H9 (cell line): ENCODE results near the gene CFAP157. TPM values are rescaled to one million over a fixed set of nuclear protein-coding genes. Genes with fewer than 3 reads are reported as not detected.

ENCODE experiments used
- DNase-seq: peaks from one replicate; pipeline ENCODE4 v3.0.0-alpha.2; 2017
- H2AFZ ChIP-seq: one replicate; pipeline ENCODE4 v1.6.1; 2013; ENCODE audit warnings: mild to moderate bottlenecking, low read length, control low read depth, moderate library complexity
- H2AK5ac ChIP-seq: 2 replicates; pipeline ENCODE4 v1.6.1; 2013; ENCODE audit warnings: low read length, control low read depth, mixed read lengths; ENCODE audit not compliant: insufficient read length
- H2BK120ac ChIP-seq: one replicate; pipeline ENCODE4 v1.6.1; 2013; ENCODE audit warnings: low read depth, mild to moderate bottlenecking, low read length, control low read depth, inconsistent platforms; ENCODE audit not compliant: poor library complexity, severe bottlenecking
- H2BK12ac ChIP-seq: 2 replicates; pipeline ENCODE4 v1.6.1; 2013; ENCODE audit warnings: low read length, control low read depth, mixed read lengths, low read depth; ENCODE audit not compliant: insufficient read length
- H2BK15ac ChIP-seq: 2 replicates; pipeline ENCODE4 v1.6.1; 2013; ENCODE audit warnings: low read depth, low read length, control low read depth
- H2BK20ac ChIP-seq: one replicate; pipeline ENCODE4 v1.6.1; 2013; ENCODE audit warnings: low read depth, mild to moderate bottlenecking, low read length, control low read depth, inconsistent platforms; ENCODE audit not compliant: poor library complexity, severe bottlenecking
- H2BK5ac ChIP-seq: 2 replicates; pipeline ENCODE4 v1.6.1; 2013; ENCODE audit warnings: low read length, control low read depth, mixed read lengths; ENCODE audit not compliant: insufficient read length
- H3K14ac ChIP-seq: 2 replicates; pipeline ENCODE4 v1.6.1; 2013; ENCODE audit warnings: low read length, control low read depth; ENCODE audit not compliant: insufficient read depth
- H3K18ac ChIP-seq: 2 replicates; pipeline ENCODE4 v1.6.1; 2013; ENCODE audit warnings: low read depth, mild to moderate bottlenecking, mixed read lengths, low read length, control low read depth; ENCODE audit not compliant: insufficient read length
- H3K23ac ChIP-seq: 2 replicates; pipeline ENCODE4 v1.6.1; 2013; ENCODE audit warnings: low read length, control low read depth, mixed read lengths, low read depth; ENCODE audit not compliant: insufficient read length
- H3K23me2 ChIP-seq: 2 replicates; pipeline ENCODE4 v1.6.1; 2013; ENCODE audit warnings: low read depth, mild to moderate bottlenecking, mixed read lengths, low read length, control low read depth; ENCODE audit not compliant: insufficient read length, poor library complexity, severe bottlenecking
- H3K27ac ChIP-seq: 2 replicates; pipeline ENCODE4 v1.5.1; 2013; ENCODE audit warnings: low read length, control low read depth, mixed read lengths, low read depth; ENCODE audit not compliant: insufficient read length
- H3K27me3 ChIP-seq: 2 replicates; pipeline ENCODE4 v1.6.1; 2013; ENCODE audit warnings: low read length, control low read depth, inconsistent platforms; ENCODE audit not compliant: insufficient read depth
- H3K4ac ChIP-seq: 2 replicates; pipeline ENCODE4 v1.6.1; 2013; ENCODE audit warnings: low read depth, mild to moderate bottlenecking, control low read depth, inconsistent platforms, low read length, moderate library complexity
- H3K4me1 ChIP-seq: 2 replicates; pipeline ENCODE4 v1.6.1; 2013; ENCODE audit warnings: low read length, control low read depth, inconsistent platforms; ENCODE audit not compliant: insufficient read depth
- H3K4me2 ChIP-seq: 2 replicates; pipeline ENCODE4 v1.6.1; 2013; ENCODE audit warnings: low read length, control low read depth, mixed read lengths; ENCODE audit not compliant: insufficient read length, insufficient read depth
- H3K56ac ChIP-seq: 2 replicates; pipeline ENCODE4 v1.6.1; 2013; ENCODE audit warnings: low read depth, mild to moderate bottlenecking, mixed read lengths, low read length, control low read depth; ENCODE audit not compliant: insufficient read length
- H3K79me1 ChIP-seq: 2 replicates; pipeline ENCODE4 v1.6.1; 2013; ENCODE audit warnings: low read depth, mild to moderate bottlenecking, moderate library complexity, low read length, control low read depth, inconsistent platforms; ENCODE audit not compliant: insufficient read depth, poor library complexity, severe bottlenecking
- H3K79me2 ChIP-seq: 2 replicates; pipeline ENCODE4 v1.6.1; 2013; ENCODE audit warnings: low read length, control low read depth, inconsistent platforms; ENCODE audit not compliant: insufficient read depth
- H3K9ac ChIP-seq: 2 replicates; pipeline ENCODE4 v1.6.1; 2013; ENCODE audit warnings: low read length, control low read depth, mixed read lengths; ENCODE audit not compliant: insufficient read length; ENCODE audit errors: extremely low read depth
- H3K9me3 ChIP-seq: one replicate; pipeline ENCODE4 v1.6.1; 2013; ENCODE audit warnings: low read depth, low read length, inconsistent platforms; ENCODE audit not compliant: control insufficient read depth
- H3T11ph ChIP-seq: one replicate; pipeline ENCODE4 v1.6.1; 2013; ENCODE audit warnings: mild to moderate bottlenecking, low read length, control low read depth, inconsistent platforms
- H4K20me1 ChIP-seq: one replicate; pipeline ENCODE4 v1.6.1; 2013; ENCODE audit not compliant: control insufficient read depth, insufficient read length, insufficient read depth
- H4K5ac ChIP-seq: 2 replicates; pipeline ENCODE4 v1.6.1; 2013; ENCODE audit warnings: low read depth, mild to moderate bottlenecking, mixed read lengths, low read length, control low read depth; ENCODE audit not compliant: insufficient read length
- H4K8ac ChIP-seq: replicated peaks from 2 replicates; pipeline ENCODE4 v1.6.1; 2013; ENCODE audit warnings: low read length, control low read depth, mixed read lengths, low read depth; ENCODE audit not compliant: insufficient read length
- H4K91ac ChIP-seq: 2 replicates; pipeline ENCODE4 v1.6.1; 2013; ENCODE audit warnings: low read depth, mild to moderate bottlenecking, moderate library complexity, mixed read lengths, low read length, control low read depth; ENCODE audit not compliant: insufficient read length
- H3K27ac Mint-ChIP-seq, 3 experiments: 2 replicates in 2 of 3; 3 replicates in 1 of 3; pipeline ENCODE4 v1.8.0; 2020 to 2021; ENCODE audit warnings: mixed read lengths in 3 of 3, mild to moderate bottlenecking in 1 of 3, moderate library complexity in 1 of 3
- H3K27me3 Mint-ChIP-seq: 2 replicates; pipeline ENCODE4 v1.8.0; 2021; ENCODE audit warnings: low read depth, mild to moderate bottlenecking, moderate library complexity, mixed read lengths
- H3K36me3 Mint-ChIP-seq, 3 experiments: 2 replicates in 2 of 3; 3 replicates in 1 of 3; pipeline ENCODE4 v1.8.0; 2020 to 2021; ENCODE audit warnings: low read depth in 3 of 3, mixed read lengths in 3 of 3; ENCODE audit not compliant: insufficient read depth in 1 of 3
- H3K4me1 Mint-ChIP-seq, 2 experiments: 2 replicates each; pipeline ENCODE4 v1.8.0; 2020; ENCODE audit warnings: mixed read lengths in 2 of 2
- H3K4me3 Mint-ChIP-seq, 2 experiments: 2 replicates in 1 of 2; 3 replicates in 1 of 2; pipeline ENCODE4 v1.8.0; 2020 to 2021; ENCODE audit warnings: mild to moderate bottlenecking in 2 of 2, mixed read lengths in 2 of 2, moderate library complexity in 1 of 2
- H3K9me3 Mint-ChIP-seq, 2 experiments: 2 replicates in 1 of 2; 3 replicates in 1 of 2; pipeline ENCODE4 v1.8.0; 2020; ENCODE audit warnings: mild to moderate bottlenecking in 2 of 2, mixed read lengths in 2 of 2, moderate library complexity in 1 of 2
- WGBS: extraction: QIAGEN DNeasy Blood & Tissue Kit; methylation state at CpG from one replicate; pipeline ENCODE4 v1.1.7; 2013; ENCODE audit warnings: missing lambda C conversion rate, low lambda C conversion rate, mixed read lengths; ENCODE audit not compliant: insufficient read length; ENCODE audit errors: extremely low coverage; 5-methylcytosine and 5-hydroxymethylcytosine counted together
- total RNA-seq: library from RNA; stranded (reverse); gene quantifications from 2 replicates; pipeline ENCODE4 v1.2.1, GENCODE V29; 2021
- TF ChIP-seq, protein P1 (sequence below): fragments of 200-600 bp; sonication (generic); conservative IDR thresholded peaks from 3 replicates; pipeline ENCODE4 v1.8.0; 2021; ENCODE audit warnings: antibody characterized with exemption, mild to moderate bottlenecking

The CFAP157 gene
- total RNA-seq, 1 experiment from 2014 or later: 0.22 TPM

DNA sequence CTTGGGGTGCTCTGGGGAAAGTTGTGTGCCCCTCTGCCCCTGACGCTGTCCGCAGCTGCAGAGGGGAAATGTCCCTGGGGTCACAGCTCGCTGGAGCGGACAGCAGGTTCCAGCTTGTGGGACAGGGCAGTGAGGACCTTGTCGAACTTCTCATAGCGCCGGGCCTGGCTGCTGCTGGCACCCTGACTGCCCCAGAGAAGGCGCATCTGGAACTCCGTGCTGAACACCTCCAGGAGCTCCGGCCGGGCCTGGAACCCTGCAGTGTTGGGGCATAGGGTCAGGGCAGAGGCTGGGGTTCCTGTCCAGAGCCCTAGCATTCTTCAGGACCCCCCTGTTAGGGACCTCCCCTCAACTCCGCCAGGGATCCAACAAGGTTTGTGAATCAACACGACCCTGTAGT, 31.9 kb downstream of the CFAP157 start:
- Histone ChIP-seq H3K23me2 (peaks cover 7% of the 10 kb centered on the region), H4K20me1 (no peaks in the 10 kb centered on the region), H3T11ph (no peak overlapping the region), H3K27ac (no peak overlapping the region), H3K4me1 (no peaks in the 10 kb centered on the region), H3K9ac (no peak overlapping the region), H4K91ac (no peak overlapping the region), H4K8ac (no peak overlapping the region), H4K5ac (no peak overlapping the region), H3K18ac (no peak overlapping the region), H3K14ac (no peak overlapping the region), H3K23ac (no peak overlapping the region), H3K4ac (no peak overlapping the region), H2AK5ac (no peak overlapping the region), H2BK15ac (no peak overlapping the region; the same call in 1 of the 2 replicates), H3K56ac (no peak overlapping the region), H3K4me2 (no peak overlapping the region), H2AFZ (no peak overlapping the region), H3K27me3 (no peaks in the 10 kb centered on the region), H2BK20ac (no peak overlapping the region), H2BK12ac (no peak overlapping the region), H2BK120ac (no peak overlapping the region), H3K79me1 (no peaks in the 10 kb centered on the region), H3K79me2 (no peaks in the 10 kb centered on the region), H2BK5ac (no peak overlapping the region), H3K9me3 (no peaks in the 10 kb centered on the region)
- Mint-ChIP-seq H3K27ac (no peak overlapping the region), H3K4me3 (no peak overlapping the region), H3K27me3 (peaks cover 22% of the 10 kb centered on the region), H3K4me1 (peaks cover 14 to 23% of the 10 kb centered on the region in 2 experiments), H3K36me3 (no peaks in the 10 kb centered on the region), H3K9me3 (no peaks in the 10 kb centered on the region)
- TF ChIP-seq, protein P1, sequence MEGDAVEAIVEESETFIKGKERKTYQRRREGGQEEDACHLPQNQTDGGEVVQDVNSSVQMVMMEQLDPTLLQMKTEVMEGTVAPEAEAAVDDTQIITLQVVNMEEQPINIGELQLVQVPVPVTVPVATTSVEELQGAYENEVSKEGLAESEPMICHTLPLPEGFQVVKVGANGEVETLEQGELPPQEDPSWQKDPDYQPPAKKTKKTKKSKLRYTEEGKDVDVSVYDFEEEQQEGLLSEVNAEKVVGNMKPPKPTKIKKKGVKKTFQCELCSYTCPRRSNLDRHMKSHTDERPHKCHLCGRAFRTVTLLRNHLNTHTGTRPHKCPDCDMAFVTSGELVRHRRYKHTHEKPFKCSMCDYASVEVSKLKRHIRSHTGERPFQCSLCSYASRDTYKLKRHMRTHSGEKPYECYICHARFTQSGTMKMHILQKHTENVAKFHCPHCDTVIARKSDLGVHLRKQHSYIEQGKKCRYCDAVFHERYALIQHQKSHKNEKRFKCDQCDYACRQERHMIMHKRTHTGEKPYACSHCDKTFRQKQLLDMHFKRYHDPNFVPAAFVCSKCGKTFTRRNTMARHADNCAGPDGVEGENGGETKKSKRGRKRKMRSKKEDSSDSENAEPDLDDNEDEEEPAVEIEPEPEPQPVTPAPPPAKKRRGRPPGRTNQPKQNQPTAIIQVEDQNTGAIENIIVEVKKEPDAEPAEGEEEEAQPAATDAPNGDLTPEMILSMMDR: no peak
- WGBS: no CpG with 5 or more reads among the region's 13 CpGs
- no peak for DNase-seq
